Midbrain (tissue), 1 donor: ENCODE measurements around the gene NLRP5.
"Not testable (repeated sequence)": the region's sequence is repeated elsewhere in the genome, so short reads cannot be mapped to it uniquely, and the experiment has no call there.

ENCODE experiments used
- DNase-seq: peaks from one replicate; lab custom pipeline; 2025; lab: John Stamatoyannopoulos, UW

Gene NLRP5

GRCh38 chr19:55986487-55986886 lies at the start of gene NLRP5:
NLRP5 (plus strand) TSS chr19:55986775.
- no peak for DNase-seq

GRCh38 chr19:55939206-55939605 lies 47.4 kb upstream of the NLRP5 start:
- no peak for DNase-seq

DNA sequence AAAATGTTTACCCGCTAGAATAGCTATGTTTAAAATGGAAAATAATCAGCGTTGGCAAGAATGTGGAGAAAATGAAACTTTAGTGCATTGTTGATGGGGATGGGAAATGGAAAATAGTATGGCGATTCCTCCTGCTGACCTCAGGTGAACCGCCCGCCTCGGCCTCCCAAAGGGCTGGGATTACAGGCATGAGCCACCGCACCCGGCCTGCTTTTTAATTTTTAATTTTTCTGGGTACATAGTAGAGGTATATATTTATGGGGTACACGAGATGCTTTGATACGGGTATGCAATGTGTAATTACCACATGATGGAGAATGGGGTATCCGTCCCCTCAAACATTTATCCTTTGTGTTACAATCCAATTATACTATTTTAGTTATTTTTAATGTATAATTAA lies 46.3 kb upstream of the NLRP5 start:
- DNase-seq, result no peak

- DNase-seq, result no peak
Measured at GRCh38 chr19:55947532-55947931, 39.0 kb upstream of the NLRP5 start, which contains the start of gene NLRP8. NLRP8 (plus strand) TSS chr19:55947832.

DNA sequence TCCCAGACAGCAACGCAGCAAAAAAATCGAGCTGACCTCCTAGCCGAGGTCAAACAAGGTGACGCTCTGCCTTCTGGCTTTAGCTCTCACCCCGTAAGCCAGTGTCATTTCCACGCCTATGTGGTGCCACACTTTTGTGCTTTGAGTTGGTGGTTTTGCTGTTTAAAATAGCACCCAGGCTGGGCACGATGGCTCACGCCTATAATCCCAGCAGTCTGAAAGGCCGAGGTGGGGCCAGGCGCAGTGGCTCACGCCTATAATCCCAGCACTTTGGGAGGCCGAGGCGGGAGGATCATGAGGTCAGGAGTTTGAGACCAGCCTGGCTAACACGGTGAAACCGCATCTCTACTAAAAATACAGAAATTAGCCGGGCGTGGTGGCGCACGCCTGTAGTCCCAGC lies 36.0 kb upstream of the NLRP5 start:
- DNase-seq, result not testable (repeated sequence)

- no peak for DNase-seq
Measured at GRCh38 chr19:55956431-55956830, 30.1 kb upstream of the NLRP5 start.

GRCh38 chr19:55958356-55958755 lies 28.2 kb upstream of the NLRP5 start:
- no peak for DNase-seq

- no peak for DNase-seq
Measured at GRCh38 chr19:55959996-55960675, 26.4 kb upstream of the NLRP5 start.

- no peak for DNase-seq
Measured at GRCh38 chr19:55962186-55962585, 24.4 kb upstream of the NLRP5 start.

DNA sequence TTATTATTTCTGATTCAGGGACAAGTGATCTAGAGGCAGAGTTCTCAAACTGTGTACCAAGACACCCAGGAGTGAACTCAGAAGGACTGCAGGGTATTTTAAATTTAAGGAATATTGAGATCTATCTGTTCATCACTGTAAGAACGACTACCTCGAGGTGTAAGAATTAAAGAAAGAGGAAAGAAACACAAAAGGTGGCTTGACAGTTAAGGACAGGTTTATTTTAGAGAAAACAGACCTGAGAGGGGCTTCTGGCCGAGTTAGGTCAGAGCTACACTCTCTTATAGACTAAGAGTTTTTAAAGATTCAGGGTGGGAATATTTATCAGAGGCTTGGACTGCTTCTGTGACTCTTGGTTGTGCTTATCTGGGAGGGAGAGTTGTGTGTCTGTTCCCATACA lies 12.6 kb upstream of the NLRP5 start:
- DNase-seq, result no peak

- no peak for DNase-seq
Measured at GRCh38 chr19:55980415-55980814, 6.2 kb upstream of the NLRP5 start.

DNA sequence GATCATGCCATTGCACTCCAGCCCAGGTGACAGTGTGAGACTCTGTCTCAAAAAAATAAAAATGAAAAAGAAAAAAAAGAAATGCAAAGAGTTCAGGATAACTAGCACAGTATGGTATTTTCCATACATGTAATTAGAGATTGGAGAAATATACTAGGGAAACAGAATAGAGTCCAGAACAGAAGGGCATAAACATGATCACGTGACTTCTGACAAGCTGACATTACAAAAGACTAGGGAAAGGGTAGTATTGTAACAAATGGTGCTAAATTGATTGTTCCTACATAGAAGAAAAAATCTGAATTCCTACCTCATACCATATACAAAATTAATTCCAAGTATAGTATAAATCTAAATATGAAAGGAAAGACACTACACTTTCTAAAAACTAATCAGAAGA lies 1.3 kb upstream of the NLRP5 start:
- DNase-seq, result no peak

GRCh38 chr19:55990831-55991230 lies 4.3 kb downstream of the NLRP5 start:
- no peak for DNase-seq

- no peak for DNase-seq
Measured at GRCh38 chr19:55993492-55993891, 6.9 kb downstream of the NLRP5 start.

DNA sequence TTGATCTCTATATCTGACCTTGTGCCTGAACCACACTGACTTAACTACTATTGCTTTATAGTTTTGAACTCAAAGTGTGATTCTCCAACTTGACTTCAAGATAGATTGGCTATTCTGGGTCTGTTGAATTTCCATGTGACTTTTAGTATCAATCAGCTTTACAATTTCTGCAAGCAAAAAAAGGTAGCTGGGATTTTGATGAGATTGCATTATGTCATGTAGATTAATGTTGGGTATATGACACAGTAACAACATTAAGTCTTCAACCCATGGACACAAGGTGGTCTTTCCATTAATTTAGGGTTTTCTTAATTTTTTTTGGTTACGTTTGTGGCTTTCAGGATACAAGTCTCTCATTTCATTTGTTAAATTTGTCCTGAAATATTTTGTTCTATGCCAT lies 28.2 kb downstream of the NLRP5 start:
- DNase-seq, result no peak

- DNase-seq, result no peak
Measured at GRCh38 chr19:56015756-56016155, 29.2 kb downstream of the NLRP5 start.

DNA sequence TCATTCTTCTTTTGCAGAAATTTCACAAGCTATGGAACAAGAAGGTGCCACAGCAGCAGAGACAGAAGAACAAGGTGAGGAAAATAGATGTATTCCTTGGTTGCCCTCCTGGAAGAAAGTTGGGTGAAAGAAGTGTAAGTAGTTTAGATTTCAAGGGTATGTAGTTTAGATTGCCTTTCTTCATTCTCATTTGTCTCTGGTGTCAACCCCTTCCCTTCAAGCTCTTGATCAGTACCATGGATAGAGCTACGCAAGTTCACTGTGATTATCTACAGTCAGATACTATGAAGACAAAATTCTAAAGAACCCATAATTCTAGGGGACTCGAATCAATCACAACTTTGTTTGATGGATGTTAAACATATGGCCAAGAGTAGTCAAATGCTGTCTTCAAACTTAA lies 32.8 kb downstream of the NLRP5 start:
- DNase-seq, result not testable (repeated sequence)

DNA sequence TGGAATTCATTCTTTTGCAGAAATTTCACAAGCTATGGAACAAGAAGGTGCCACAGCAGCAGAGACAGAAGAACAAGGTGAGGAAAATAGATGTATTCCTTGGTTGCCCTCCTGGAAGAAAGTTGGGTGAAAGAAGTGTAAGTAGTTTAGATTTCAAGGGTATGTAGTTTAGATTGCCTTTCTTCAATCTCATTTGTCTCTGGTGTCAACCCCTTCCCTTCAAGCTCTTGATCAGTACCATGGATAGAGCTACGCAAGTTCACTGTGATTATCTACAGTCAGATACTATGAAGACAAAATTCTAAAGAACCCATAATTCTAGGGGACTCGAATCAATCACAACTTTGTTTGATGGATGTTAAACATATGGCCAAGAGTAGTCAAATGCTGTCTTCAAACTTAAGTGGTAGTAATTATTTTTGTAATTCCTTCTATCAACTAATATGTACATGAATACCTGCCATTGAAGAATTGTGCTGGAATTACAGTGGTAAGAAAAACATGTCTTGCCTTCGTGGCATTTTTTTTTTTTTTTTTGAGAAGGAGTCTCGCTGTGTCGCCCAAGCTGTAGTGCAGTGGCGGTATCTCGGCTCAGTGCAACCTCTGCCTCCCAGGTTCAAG lies 33.9 kb downstream of the NLRP5 start:
- DNase-seq, result not testable (repeated sequence)

- DNase-seq, result no peak
Measured at GRCh38 chr19:56026769-56027168, 40.2 kb downstream of the NLRP5 start.

GRCh38 chr19:56053596-56053995 lies 67.0 kb downstream of the NLRP5 start:
- no peak for DNase-seq

GRCh38 chr19:56066152-56067023 lies 79.8 kb downstream of the NLRP5 start:
- peak; percentile 36 for DNase-seq

DNA sequence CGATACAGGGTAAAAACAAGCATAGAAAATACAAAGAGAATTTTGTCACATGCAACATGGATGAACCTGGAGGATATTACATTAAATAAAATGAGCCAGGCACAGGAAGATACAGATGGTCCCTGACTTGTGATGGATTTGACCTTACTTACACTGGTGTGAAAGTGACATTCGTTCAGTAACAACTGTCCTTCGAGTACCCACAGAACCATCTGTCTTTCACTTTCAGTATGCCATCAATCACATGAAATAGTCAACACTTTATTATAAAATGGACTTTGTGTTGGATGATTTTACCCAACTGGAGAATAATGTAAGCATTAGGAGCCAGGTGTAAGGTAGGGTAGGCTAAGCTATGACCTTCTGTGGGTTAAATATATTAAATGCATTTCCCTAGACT lies 83.1 kb downstream of the NLRP5 start:
- DNase-seq, result no peak

DNA sequence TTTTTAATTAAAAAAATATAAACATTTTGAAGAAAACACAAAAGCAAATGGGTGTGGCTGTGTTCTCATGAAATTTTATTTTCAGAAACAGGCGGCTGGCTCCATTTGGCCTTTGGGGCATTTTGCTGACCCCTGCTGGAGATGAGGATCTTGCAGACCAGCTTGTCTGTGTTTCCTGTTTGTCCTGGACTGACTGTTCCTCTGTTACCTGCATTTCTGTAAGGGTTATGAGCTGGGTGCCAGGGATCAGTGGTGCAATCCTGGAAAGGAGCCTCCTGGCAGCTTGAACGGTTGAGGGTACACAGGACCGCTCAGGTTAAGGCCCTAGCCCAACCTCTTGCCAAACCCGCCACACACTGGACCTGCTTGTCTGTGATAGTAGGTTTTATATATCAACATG lies 84.6 kb downstream of the NLRP5 start:
- no peak for DNase-seq
